Smooth muscle cell (in vitro differentiated cells): ENCODE data around the gene RBM44. TPM values are rescaled to one million over a fixed set of nuclear protein-coding genes. Genes with fewer than 3 reads are reported as not detected.
"Not testable (repeated sequence)": the region's sequence is repeated elsewhere in the genome, so short reads cannot be mapped to it uniquely, and the experiment has no call there.

Source experiments
- DNase-seq: peaks from one replicate; lab custom pipeline; 2025; ENCODE audit not compliant: unreplicated experiment; lab: John Stamatoyannopoulos, UW
- H2AFZ ChIP-seq: fragments of 200-600 bp; sonication (generic); 2 replicates; pipeline ENCODE4 v1.6.0; 2016; ENCODE audit warnings: antibody characterized with exemption, low read depth, mild to moderate bottlenecking
- H3F3A ChIP-seq: fragments of 200-600 bp; sonication (generic); 2 replicates; pipeline ENCODE4 v1.6.0; 2017; ENCODE audit warnings: antibody characterized with exemption, low read depth
- H3K27ac ChIP-seq: fragments of 200-600 bp; sonication (generic); 2 replicates; pipeline ENCODE4 v1.5.1; 2016; ENCODE audit warnings: low read depth, mild to moderate bottlenecking
- H3K27me3 ChIP-seq: fragments of 200-600 bp; sonication (generic); 2 replicates; pipeline ENCODE4 v1.6.1; 2016; ENCODE audit warnings: low read depth, mild to moderate bottlenecking
- H3K36me3 ChIP-seq: fragments of 200-600 bp; sonication (generic); 2 replicates; pipeline ENCODE4 v1.5.1; 2016; ENCODE audit warnings: low read depth
- H3K4me1 ChIP-seq: fragments of 200-600 bp; sonication (generic); 2 replicates; pipeline ENCODE4 v1.5.1; 2016; ENCODE audit warnings: low read depth
- H3K4me2 ChIP-seq: fragments of 200-600 bp; sonication (generic); 2 replicates; pipeline ENCODE4 v1.6.0; 2016; ENCODE audit warnings: mild to moderate bottlenecking
- H3K4me3 ChIP-seq: fragments of 200-600 bp; sonication (generic); 2 replicates; pipeline ENCODE4 v1.5.1; 2016; ENCODE audit warnings: mild to moderate bottlenecking
- H3K79me2 ChIP-seq: fragments of 200-600 bp; sonication (generic); 2 replicates; pipeline ENCODE4 v1.6.0; 2016; ENCODE audit warnings: low read depth, mild to moderate bottlenecking
- H3K9ac ChIP-seq: fragments of 200-600 bp; sonication (generic); 2 replicates; pipeline ENCODE4 v1.6.0; 2016; ENCODE audit warnings: low read depth
- H3K9me3 ChIP-seq: fragments of 200-600 bp; sonication (generic); replicated peaks from 2 replicates; pipeline ENCODE4 v1.5.1; 2016; ENCODE audit warnings: low read depth
- H4K20me1 ChIP-seq: fragments of 200-600 bp; sonication (generic); 2 replicates; pipeline ENCODE4 v1.6.0; 2016; ENCODE audit warnings: low read depth
- WGBS: methylation state at CpG from one replicate; pipeline ENCODE4 v1.1.7; 2016; ENCODE audit warnings: low lambda C conversion rate; 5-methylcytosine and 5-hydroxymethylcytosine counted together
- polyA plus RNA-seq: library from polyadenylated mRNA; unstranded; fragments of >200 nt; fragmentation: Nextera tagmentation; extraction: Ambion mirVana; gene quantifications from 2 replicates; pipeline ENCODE4 v1.2.1, GENCODE V29; 2016
- total RNA-seq: library from RNA; depleted of rRNA; stranded (reverse); fragments of >200 nt; gene quantifications from 2 replicates; pipeline ENCODE4 v1.2.3, GENCODE V29; 2014
- TF ChIP-seq, protein P1 (sequence below): fragments of 200-600 bp; sonication (generic); IDR thresholded peaks from 2 replicates; pipeline ENCODE4 v1.5.1; 2017; ENCODE audit warnings: borderline replicate concordance, mild to moderate bottlenecking, antibody characterized with exemption; ENCODE audit not compliant: insufficient read depth, poor library complexity, severe bottlenecking

The RBM44 gene
- total and polyA plus RNA-seq, 2 experiments from 2014 or later, result 0.15 to 1.2 TPM

GRCh38 chr2:237835372-237835771, 36.8 kb downstream of the RBM44 start:
- TF ChIP-seq, protein P1, sequence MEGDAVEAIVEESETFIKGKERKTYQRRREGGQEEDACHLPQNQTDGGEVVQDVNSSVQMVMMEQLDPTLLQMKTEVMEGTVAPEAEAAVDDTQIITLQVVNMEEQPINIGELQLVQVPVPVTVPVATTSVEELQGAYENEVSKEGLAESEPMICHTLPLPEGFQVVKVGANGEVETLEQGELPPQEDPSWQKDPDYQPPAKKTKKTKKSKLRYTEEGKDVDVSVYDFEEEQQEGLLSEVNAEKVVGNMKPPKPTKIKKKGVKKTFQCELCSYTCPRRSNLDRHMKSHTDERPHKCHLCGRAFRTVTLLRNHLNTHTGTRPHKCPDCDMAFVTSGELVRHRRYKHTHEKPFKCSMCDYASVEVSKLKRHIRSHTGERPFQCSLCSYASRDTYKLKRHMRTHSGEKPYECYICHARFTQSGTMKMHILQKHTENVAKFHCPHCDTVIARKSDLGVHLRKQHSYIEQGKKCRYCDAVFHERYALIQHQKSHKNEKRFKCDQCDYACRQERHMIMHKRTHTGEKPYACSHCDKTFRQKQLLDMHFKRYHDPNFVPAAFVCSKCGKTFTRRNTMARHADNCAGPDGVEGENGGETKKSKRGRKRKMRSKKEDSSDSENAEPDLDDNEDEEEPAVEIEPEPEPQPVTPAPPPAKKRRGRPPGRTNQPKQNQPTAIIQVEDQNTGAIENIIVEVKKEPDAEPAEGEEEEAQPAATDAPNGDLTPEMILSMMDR, result no peak
- no peak overlapping the region for H3K27ac ChIP-seq
- H3K9me3 ChIP-seq, result no peaks in the 10 kb centered on the region
- peaks cover 10% of the 10 kb centered on the region for H3K4me1 ChIP-seq
- no peak overlapping the region for H2AFZ ChIP-seq
- H3K4me3 ChIP-seq, result no peak overlapping the region
- no peaks in the 10 kb centered on the region for H3K79me2 ChIP-seq
- peaks cover 25% of the 10 kb centered on the region for H3K27me3 ChIP-seq
- no peaks in the 10 kb centered on the region for H4K20me1 ChIP-seq
- DNase-seq, result no peak
- H3K9ac ChIP-seq, result no peak overlapping the region
- H3K36me3 ChIP-seq, result no peaks in the 10 kb centered on the region
- H3K4me2 ChIP-seq, result no peak overlapping the region
- 91% methylated on average over 3 of the region's 3 CpGs for WGBS
- H3F3A ChIP-seq, result no peaks in the 10 kb centered on the region

DNA sequence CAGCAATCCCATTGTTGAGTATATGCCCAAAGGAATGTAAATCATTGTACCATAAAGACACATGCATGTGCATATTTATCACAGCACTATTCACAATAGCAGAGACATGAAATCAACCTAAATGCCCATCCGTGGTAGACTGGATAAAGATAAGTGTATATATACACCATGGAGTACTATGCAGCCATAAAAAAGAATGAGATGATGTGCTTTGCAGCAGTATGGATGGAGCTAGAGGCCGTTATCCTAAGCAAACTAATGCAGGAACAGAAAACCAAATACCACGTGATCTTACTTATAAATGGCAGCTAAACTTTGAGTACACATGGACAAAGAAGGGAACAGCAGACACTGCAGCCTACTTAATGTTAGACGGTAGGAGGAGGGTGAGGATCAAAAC, 42.5 kb downstream of the RBM44 start:
- Histone ChIP-seq H3K27me3 (peaks cover 19% of the 10 kb centered on the region), H4K20me1 (no peaks in the 10 kb centered on the region), H3K4me2 (no peak overlapping the region), H3K27ac (no peak overlapping the region), H3K9me3 (no peaks in the 10 kb centered on the region), H3F3A (no peaks in the 10 kb centered on the region), H3K4me3 (no peak overlapping the region), H3K79me2 (no peaks in the 10 kb centered on the region), H2AFZ (no peak overlapping the region), H3K9ac (no peak overlapping the region), H3K36me3 (no peaks in the 10 kb centered on the region), H3K4me1 (no peaks in the 10 kb centered on the region)
- TF ChIP-seq, protein P1, result no peak
- 77% methylated on average over 4 of the region's 4 CpGs for WGBS
- DNase-seq, result no peak

DNA sequence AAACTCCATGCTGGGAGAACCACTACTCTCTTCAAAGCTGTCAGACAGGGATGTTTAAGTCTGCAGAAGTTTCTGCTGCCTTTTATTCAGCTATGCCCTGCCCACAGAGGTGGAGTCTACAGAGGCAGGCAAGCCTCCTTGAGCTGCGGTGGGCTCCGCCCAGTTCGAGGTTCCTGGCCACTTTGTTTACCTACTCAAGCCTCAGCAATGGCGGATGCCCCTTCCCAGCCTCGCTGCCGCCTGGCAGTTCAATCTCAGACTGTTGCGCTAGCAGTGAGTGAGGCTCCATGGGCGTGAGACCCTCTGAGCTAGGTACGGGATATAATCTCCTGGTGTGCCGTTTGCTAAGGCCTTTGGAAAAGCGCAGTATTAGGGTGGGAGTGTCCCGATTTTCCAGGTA, 50.4 kb downstream of the RBM44 start:
- H2AFZ ChIP-seq, H3K27ac ChIP-seq, H3F3A ChIP-seq, H3K36me3 ChIP-seq, H3K79me2 ChIP-seq, H3K9me3 ChIP-seq, H3K4me1 ChIP-seq, DNase-seq, H3K4me2 ChIP-seq, H4K20me1 ChIP-seq, H3K27me3 ChIP-seq, H3K9ac ChIP-seq, H3K4me3 ChIP-seq: not testable (repeated sequence)
- 95% methylated on average over 12 of the region's 12 CpGs for whole genome bisulfite sequencing

DNA sequence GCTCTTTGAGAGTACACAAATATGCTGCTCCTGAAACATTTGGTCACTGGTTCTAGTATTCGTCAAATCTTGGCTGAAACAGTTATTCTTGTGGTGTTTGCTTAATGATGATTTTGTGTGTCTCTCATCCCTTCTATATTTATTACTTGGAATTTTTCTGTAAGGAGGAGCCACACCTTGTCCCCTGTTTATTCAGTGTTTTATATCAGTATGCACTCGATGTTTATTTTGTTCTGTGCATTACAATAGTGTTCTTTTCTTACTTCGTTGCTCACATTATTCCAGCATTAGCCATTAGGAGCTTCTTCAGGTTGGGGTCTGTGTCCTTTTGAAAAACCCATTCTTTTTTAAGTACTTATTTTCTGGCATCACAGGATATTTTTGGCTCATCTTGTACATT, 55.7 kb downstream of the RBM44 start:
- H3K9me3 ChIP-seq, result no peaks in the 10 kb centered on the region
- WGBS, result 86% methylated on average over 3 of the region's 3 CpGs
- H3K79me2 ChIP-seq, result no peaks in the 10 kb centered on the region
- peaks cover 4% of the 10 kb centered on the region for H3K4me1 ChIP-seq
- H3K27ac ChIP-seq, result no peak overlapping the region
- H3K4me3 ChIP-seq, result no peak overlapping the region
- H3K27me3 ChIP-seq, result peaks cover 17% of the 10 kb centered on the region
- H3F3A ChIP-seq, result no peaks in the 10 kb centered on the region
- H3K36me3 ChIP-seq, result no peaks in the 10 kb centered on the region
- TF ChIP-seq, protein P1, result no peak
- no peak for DNase-seq
- H3K9ac ChIP-seq, result no peak overlapping the region
- H4K20me1 ChIP-seq, result no peaks in the 10 kb centered on the region
- H3K4me2 ChIP-seq, result no peak overlapping the region
- H2AFZ ChIP-seq, result no peak overlapping the region
